LoVo (cell line): ENCODE measurements around the gene SLC22A17.

Experiments
- DNase-seq: peaks from one replicate; pipeline ENCODE4 v3.0.0-alpha.2; 2016; ENCODE audit warnings: low spot score

The SLC22A17 gene

GRCh38 chr14:23381871-23382270 is 29.2 kb upstream of the SLC22A17 start:
- DNase-seq, result peak; percentile 93

- DNase-seq, result no peak
Observed at GRCh38 chr14:23380976-23381375, 28.3 kb upstream of the SLC22A17 start.

GRCh38 chr14:23380197-23380914 is 27.7 kb upstream of the SLC22A17 start:
- no peak for DNase-seq

- peak; percentile 51 for DNase-seq
Observed at GRCh38 chr14:23379366-23380196, 26.9 kb upstream of the SLC22A17 start.

- DNase-seq, result no peak
Observed at GRCh38 chr14:23378612-23379220, 26.0 kb upstream of the SLC22A17 start.

GRCh38 chr14:23377573-23378563 is 25.2 kb upstream of the SLC22A17 start:
- no peak for DNase-seq

GRCh38 chr14:23377198-23377550 is 24.5 kb upstream of the SLC22A17 start:
- no peak for DNase-seq

GRCh38 chr14:23376482-23377197 is 24.0 kb upstream of the SLC22A17 start, which contains the start of gene CMTM5:
TSS of gene CMTM5 (plus strand) at chr14:23377046. CDS start at chr14:23377252, 206 bp downstream.
- DNase-seq, result no peak

- DNase-seq, result no peak
Observed at GRCh38 chr14:23375527-23376251, 23.0 kb upstream of the SLC22A17 start.

- DNase-seq, result no peak
Observed at GRCh38 chr14:23373041-23373440, 20.4 kb upstream of the SLC22A17 start.

- DNase-seq, result no peak
Observed at GRCh38 chr14:23372509-23372908, 19.8 kb upstream of the SLC22A17 start, which contains the start of gene IL25. TSS of gene IL25 (plus strand) at chr14:23372809.

- DNase-seq, result no peak
Observed at GRCh38 chr14:23371865-23372264, 19.2 kb upstream of the SLC22A17 start.

GRCh38 chr14:23370221-23370620 is 17.5 kb upstream of the SLC22A17 start:
- no peak for DNase-seq

- DNase-seq, result no peak
Observed at GRCh38 chr14:23366426-23366921, 13.8 kb upstream of the SLC22A17 start.

- no peak for DNase-seq
Observed at GRCh38 chr14:23365732-23366425, 13.2 kb upstream of the SLC22A17 start.

- no peak for DNase-seq
Observed at GRCh38 chr14:23365036-23365731, 12.5 kb upstream of the SLC22A17 start, which contains the start of gene EFS. TSS of gene EFS (minus strand) at chr14:23365172. CDS start at chr14:23365025, 147 bp downstream.

GRCh38 chr14:23364164-23365035 is 11.7 kb upstream of the SLC22A17 start:
- DNase-seq, result no peak

GRCh38 chr14:23362200-23362599 is 9.5 kb upstream of the SLC22A17 start:
- no peak for DNase-seq
